ENCODE data around the gene GALNT7.

GALNT7 gene

DNA sequence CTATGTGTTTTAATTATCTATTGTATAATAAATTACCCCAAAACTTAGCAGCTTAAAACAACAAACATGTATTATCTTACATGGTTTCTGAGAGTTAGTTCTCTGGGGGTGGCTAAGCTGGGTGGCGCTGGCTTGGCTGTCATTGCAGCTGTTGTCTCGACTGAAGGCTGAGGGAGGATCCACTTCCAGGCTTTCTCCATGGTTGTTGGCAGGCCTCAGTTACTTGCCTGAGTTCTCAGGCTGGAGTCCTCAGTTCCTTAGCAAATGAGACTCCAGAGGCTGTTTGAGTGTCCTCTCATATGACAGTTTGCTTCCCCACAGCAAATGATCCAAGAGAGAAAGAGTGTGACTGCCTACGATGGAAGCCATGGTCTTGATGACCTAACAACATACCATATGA lies 23.5 kb upstream of the GALNT7 start:
- no peak for DNase-seq (ENCODE audit: low read depth)
- no peak overlapping the region for H3K4me3 ChIP-seq (ENCODE audit: control insufficient read depth, low read depth, low read length)
- TF ChIP-seq, protein P1, sequence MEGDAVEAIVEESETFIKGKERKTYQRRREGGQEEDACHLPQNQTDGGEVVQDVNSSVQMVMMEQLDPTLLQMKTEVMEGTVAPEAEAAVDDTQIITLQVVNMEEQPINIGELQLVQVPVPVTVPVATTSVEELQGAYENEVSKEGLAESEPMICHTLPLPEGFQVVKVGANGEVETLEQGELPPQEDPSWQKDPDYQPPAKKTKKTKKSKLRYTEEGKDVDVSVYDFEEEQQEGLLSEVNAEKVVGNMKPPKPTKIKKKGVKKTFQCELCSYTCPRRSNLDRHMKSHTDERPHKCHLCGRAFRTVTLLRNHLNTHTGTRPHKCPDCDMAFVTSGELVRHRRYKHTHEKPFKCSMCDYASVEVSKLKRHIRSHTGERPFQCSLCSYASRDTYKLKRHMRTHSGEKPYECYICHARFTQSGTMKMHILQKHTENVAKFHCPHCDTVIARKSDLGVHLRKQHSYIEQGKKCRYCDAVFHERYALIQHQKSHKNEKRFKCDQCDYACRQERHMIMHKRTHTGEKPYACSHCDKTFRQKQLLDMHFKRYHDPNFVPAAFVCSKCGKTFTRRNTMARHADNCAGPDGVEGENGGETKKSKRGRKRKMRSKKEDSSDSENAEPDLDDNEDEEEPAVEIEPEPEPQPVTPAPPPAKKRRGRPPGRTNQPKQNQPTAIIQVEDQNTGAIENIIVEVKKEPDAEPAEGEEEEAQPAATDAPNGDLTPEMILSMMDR (IDR thresholded peaks at IDR 0.05; ENCODE audit: control insufficient read depth, insufficient read depth, low read depth, low read length, missing control alignments) = no peak

- DNase-seq (ENCODE audit: low read depth) = no peak
- TF ChIP-seq, protein P1 (IDR thresholded peaks at IDR 0.05; ENCODE audit: control insufficient read depth, insufficient read depth, low read depth, low read length, missing control alignments) = no peak
- no peak overlapping the region for H3K4me3 ChIP-seq (ENCODE audit: control insufficient read depth, low read depth, low read length)
Observed at GRCh38 chr4:173146456-173146855, 22.2 kb upstream of the GALNT7 start.

DNA sequence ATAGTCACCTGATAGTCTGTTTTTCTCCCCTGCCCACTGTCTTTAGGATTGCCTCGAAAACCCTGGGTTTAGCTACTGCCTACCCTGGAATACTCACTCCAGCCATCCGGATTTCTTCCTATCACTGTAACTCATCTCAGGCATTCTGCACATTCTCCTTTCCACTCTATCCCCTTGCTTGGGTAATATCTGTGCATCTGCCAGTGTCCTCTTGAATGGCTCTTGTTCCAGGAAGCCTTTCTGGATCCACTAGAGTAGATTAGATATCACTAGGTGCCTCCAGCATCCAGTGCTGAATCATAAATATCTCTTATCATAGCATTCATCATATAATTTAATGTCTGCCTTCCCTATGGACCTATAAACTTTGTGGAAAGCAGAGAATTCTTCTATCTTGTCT lies 17.1 kb upstream of the GALNT7 start:
- TF ChIP-seq, protein P1 (IDR thresholded peaks at IDR 0.05; ENCODE audit: control insufficient read depth, insufficient read depth, low read depth, low read length, missing control alignments) = no peak
- no peak for DNase-seq (ENCODE audit: low read depth)

DNA sequence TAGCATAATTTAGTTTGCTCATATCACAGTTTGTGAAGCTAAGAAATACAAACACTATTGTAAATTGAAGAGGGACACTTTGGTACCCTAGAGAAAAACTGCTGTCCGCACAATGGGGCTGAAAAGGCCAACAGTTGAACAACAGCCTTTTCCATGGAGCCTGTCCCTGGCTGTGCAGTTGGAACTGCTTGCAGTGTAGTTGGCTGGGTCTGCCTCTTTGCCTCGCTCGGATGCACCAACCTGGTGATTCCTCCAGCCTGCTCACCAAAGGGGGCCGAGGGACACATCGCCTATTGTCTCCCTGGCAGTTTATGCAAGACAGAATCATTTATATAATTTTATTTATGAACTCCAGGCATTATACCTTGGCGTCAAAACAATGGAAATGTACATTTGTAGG lies 16.5 kb upstream of the GALNT7 start:
- TF ChIP-seq, protein P1 (IDR thresholded peaks at IDR 0.05; ENCODE audit: control insufficient read depth, insufficient read depth, low read depth, low read length, missing control alignments) = no peak
- DNase-seq (ENCODE audit: low read depth) = no peak

More for the DNA sequence above, 17.1 kb upstream of the GALNT7 start:
- no peak overlapping the region for H3K4me3 ChIP-seq (ENCODE audit: control insufficient read depth, low read depth, low read length)

GRCh38 chr4:173153445-173153844 lies 15.2 kb upstream of the GALNT7 start:
- no peak overlapping the region for H3K4me3 ChIP-seq (ENCODE audit: control insufficient read depth, low read depth, low read length)
- TF ChIP-seq, protein P1 (IDR thresholded peaks at IDR 0.05; ENCODE audit: control insufficient read depth, insufficient read depth, low read depth, low read length, missing control alignments) = no peak
- no peak for DNase-seq (ENCODE audit: low read depth)

More for the DNA sequence above, 16.5 kb upstream of the GALNT7 start:
- no peak overlapping the region for H3K4me3 ChIP-seq (ENCODE audit: control insufficient read depth, low read depth, low read length)

- TF ChIP-seq, protein P1 (IDR thresholded peaks at IDR 0.05; ENCODE audit: control insufficient read depth, insufficient read depth, low read depth, low read length, missing control alignments) = no peak
- H3K4me3 ChIP-seq (ENCODE audit: control insufficient read depth, low read depth, low read length) = no peak overlapping the region
- DNase-seq (ENCODE audit: low read depth) = no peak
Observed at GRCh38 chr4:173159791-173160190, 8.8 kb upstream of the GALNT7 start.

DNA sequence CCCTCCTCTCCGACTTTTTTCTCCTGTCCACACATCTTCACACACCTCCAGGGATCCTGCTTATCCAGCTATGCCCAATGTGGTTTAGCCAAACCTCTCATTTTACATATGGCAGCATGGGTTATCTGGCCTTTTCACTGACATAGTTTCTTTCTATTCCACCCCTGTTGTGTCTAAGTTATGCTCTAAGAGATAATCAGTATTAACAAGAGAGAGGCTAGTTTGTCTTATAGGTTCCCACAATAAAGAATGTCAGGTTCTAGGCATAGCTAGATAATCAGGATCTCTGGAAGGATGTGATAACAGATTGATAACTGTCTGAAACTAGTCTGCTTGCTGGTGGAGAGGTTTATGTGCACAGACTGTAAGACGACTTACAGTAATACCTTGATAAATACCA lies 7.7 kb upstream of the GALNT7 start:
- TF ChIP-seq, protein P1 (IDR thresholded peaks at IDR 0.05; ENCODE audit: control insufficient read depth, insufficient read depth, low read depth, low read length, missing control alignments) = no peak

More for the DNA sequence above, 7.7 kb upstream of the GALNT7 start:
- no peak for DNase-seq (ENCODE audit: low read depth)
- no peak overlapping the region for H3K4me3 ChIP-seq (ENCODE audit: control insufficient read depth, low read depth, low read length)
